Urinary bladder (tissue), 4 donors: ENCODE results near the gene DBNL. TPM values are rescaled to one million over a fixed set of nuclear protein-coding genes. Genes with fewer than 3 reads are reported as not detected.

ENCODE experiments used
- DNase-seq: peaks from one replicate; pipeline ENCODE4 v3.0.0-alpha.2; 2015; ENCODE audit errors: extremely low spot score
- H3K27ac ChIP-seq: one replicate; pipeline ENCODE4 v1.5.1; 2013; ENCODE audit warnings: low read depth, mild to moderate bottlenecking, moderate library complexity
- H3K36me3 ChIP-seq: one replicate; pipeline ENCODE4 v1.6.1; 2013; ENCODE audit warnings: mild to moderate bottlenecking, moderate library complexity; ENCODE audit not compliant: insufficient read depth
- H3K4me1 ChIP-seq: one replicate; pipeline ENCODE4 v1.6.1; 2013; ENCODE audit warnings: mild to moderate bottlenecking, moderate library complexity; ENCODE audit not compliant: insufficient read depth
- H3K4me3 ChIP-seq: one replicate; pipeline ENCODE4 v1.5.1; 2013; ENCODE audit warnings: low read depth, low read length
- WGBS: extraction: QIAGEN DNeasy Blood & Tissue Kit; methylation state at CpG from one replicate; pipeline ENCODE4 v1.1.7; 2013; 5-methylcytosine and 5-hydroxymethylcytosine counted together
- polyA plus RNA-seq: library from polyadenylated mRNA; stranded (reverse); fragments of 200-250 nt; gene quantifications from one replicate; pipeline ENCODE4 v1.2.3, GENCODE V29; 2013
- total RNA-seq: library from RNA; depleted of rRNA; stranded (reverse); fragments of >200 nt; gene quantifications from one replicate; pipeline ENCODE4 v1.2.3, GENCODE V29; 2014
- donor health status: healthy with polysubstance abuse.
- donor health status: healthy.

DBNL gene
- total and polyA plus RNA-seq, 2 donors = 56.0 to 111 TPM

GRCh38 chr7:44098092-44099068 lies 53.9 kb downstream of the DBNL start:
- no peaks in the 10 kb centered on the region for H3K36me3 ChIP-seq
- no peaks in the 10 kb centered on the region for H3K4me1 ChIP-seq
- 91% methylated on average over 6 of the region's 6 CpGs for WGBS
- no peak for DNase-seq
- H3K4me3 ChIP-seq = no peak overlapping the region
- no peak overlapping the region for H3K27ac ChIP-seq

- no peak overlapping the region for H3K4me3 ChIP-seq
- no peaks in the 10 kb centered on the region for H3K36me3 ChIP-seq
- 43% methylated on average over 4 of the region's 4 CpGs for WGBS
- DNase-seq = no peak
- H3K4me1 ChIP-seq = no peaks in the 10 kb centered on the region
- H3K27ac ChIP-seq = no peak overlapping the region
Observed at GRCh38 chr7:44099669-44100068, 55.2 kb downstream of the DBNL start.

- 39% methylated on average over 10 of the region's 10 CpGs for WGBS
Observed at GRCh38 chr7:44100458-44101302, 56.2 kb downstream of the DBNL start.

GRCh38 chr7:44101303-44101965 lies 56.9 kb downstream of the DBNL start:
- H3K27ac ChIP-seq = no peak overlapping the region
- H3K4me3 ChIP-seq = no peak overlapping the region
- 94% methylated on average over 3 of the region's 3 CpGs for WGBS
- H3K4me1 ChIP-seq = no peaks in the 10 kb centered on the region
- no peaks in the 10 kb centered on the region for H3K36me3 ChIP-seq
- DNase-seq = no peak

More at GRCh38 chr7:44100458-44101302, 56.2 kb downstream of the DBNL start:
- H3K27ac ChIP-seq = peak overlapping the region; percentile 54
- H3K36me3 ChIP-seq = no peaks in the 10 kb centered on the region
- no peak overlapping the region for H3K4me3 ChIP-seq
- DNase-seq = no peak
- H3K4me1 ChIP-seq = no peaks in the 10 kb centered on the region

GRCh38 chr7:44101966-44102845 lies 57.7 kb downstream of the DBNL start:
- no peaks in the 10 kb centered on the region for H3K36me3 ChIP-seq
- H3K27ac ChIP-seq = no peak overlapping the region
- H3K4me1 ChIP-seq = no peaks in the 10 kb centered on the region
- no peak overlapping the region for H3K4me3 ChIP-seq
- no peak for DNase-seq
- WGBS = 83% methylated on average over 14 of the region's 14 CpGs

GRCh38 chr7:44102846-44103565 lies 58.5 kb downstream of the DBNL start:
- Histone ChIP-seq H3K4me1 (no peaks in the 10 kb centered on the region), H3K4me3 (no peak overlapping the region), H3K27ac (no peak overlapping the region), H3K36me3 (no peaks in the 10 kb centered on the region)
- WGBS = 90% methylated on average over 8 of the region's 8 CpGs
- DNase-seq = no peak

GRCh38 chr7:44103566-44103922 lies 59.0 kb downstream of the DBNL start:
- WGBS = 68% methylated on average over 8 of the region's 8 CpGs
- DNase-seq = no peak
- Histone ChIP-seq H3K4me1 (no peaks in the 10 kb centered on the region), H3K4me3 (no peak overlapping the region), H3K27ac (no peak overlapping the region), H3K36me3 (no peaks in the 10 kb centered on the region)

GRCh38 chr7:44103923-44104859 lies 59.7 kb downstream of the DBNL start, which contains the start of gene AEBP1:
Gene AEBP1 (plus strand): TSS chr7:44104345. CDS start chr7:44104666, 321 bp downstream.
- Histone ChIP-seq H3K36me3 (no peaks in the 10 kb centered on the region), H3K4me1 (no peaks in the 10 kb centered on the region), H3K27ac (peak within 1 kb of the TSS; percentile 69), H3K4me3 (peak within 1 kb of the TSS; percentile 59)
- WGBS = 4% methylated on average over 80 of the region's 87 CpGs
- no peak for DNase-seq

GRCh38 chr7:44104860-44105771 lies 60.6 kb downstream of the DBNL start:
- Histone ChIP-seq H3K27ac (peak overlapping the region; percentile 69), H3K4me3 (peak overlapping the region; percentile 59), H3K4me1 (no peaks in the 10 kb centered on the region), H3K36me3 (no peaks in the 10 kb centered on the region)
- WGBS = 14% methylated on average over 28 of the region's 28 CpGs
- DNase-seq = no peak

GRCh38 chr7:44105832-44106231 lies 61.3 kb downstream of the DBNL start:
- no peaks in the 10 kb centered on the region for H3K36me3 ChIP-seq
- no peaks in the 10 kb centered on the region for H3K4me1 ChIP-seq
- DNase-seq = no peak
- 81% methylated on average over 2 of the region's 2 CpGs for WGBS
- peak overlapping the region; percentile 69 for H3K27ac ChIP-seq
- H3K4me3 ChIP-seq = peak overlapping the region; percentile 59
